ENCODE measurements around the gene SCNN1A. TPM values are rescaled to one million over a fixed set of nuclear protein-coding genes. Genes with fewer than 3 reads are reported as not detected.
A peak's percentile ranks its signal among the peaks of the same experiment; 100 is the strongest.

The SCNN1A gene
- total and polyA plus RNA-seq, 2 donors (not counting 1 experiment from before 2014, with no cell fraction given) = 0.20 TPM; not detected in 1

GRCh38 chr12:6382371-6382770, 7.0 kb upstream of the SCNN1A start:
- Histone ChIP-seq H3K27me3 (replicated peaks in 1 of 4; ENCODE audit: control extremely low read depth in 1 of 4, control insufficient read depth in 3 of 4, insufficient read depth in 4 of 4, low read length in 3 of 4) (peaks cover 0 to 52% (median 20%) of the 10 kb centered on the region in 4 experiments), H3K27ac (ENCODE audit: low read length in 2 of 2) (no peak overlapping the region), H3K9me3 (ENCODE audit: control extremely low read depth in 1 of 3, control insufficient read depth in 2 of 3, insufficient read depth in 1 of 3, low read length in 2 of 3) (peaks cover 0 to 12% (median 0%) of the 10 kb centered on the region in 3 donors), H3K79me2 (ENCODE audit: control insufficient read depth, insufficient read depth, low read length) (no peaks in the 10 kb centered on the region), H3K9ac (ENCODE audit: low read length) (no peak overlapping the region), H3K4me3 (ENCODE audit: control extremely low read depth in 1 of 5, extremely low read depth in 1 of 5, insufficient read depth in 1 of 5, low read depth in 2 of 5, low read length in 4 of 5) (no peak overlapping the region), H3K4me2 (replicated peaks; ENCODE audit: low read depth, low read length, poor library complexity, severe bottlenecking) (no peak overlapping the region), H4K20me1 (ENCODE audit: control insufficient read depth, insufficient read depth, low read length, poor library complexity, severe bottlenecking) (no peaks in the 10 kb centered on the region), H3K36me3 (replicated peaks in 1 of 2; ENCODE audit: control extremely low read depth in 1 of 2, control insufficient read depth in 1 of 2, extremely low read depth in 1 of 2, insufficient read depth in 2 of 2, low read length in 1 of 2) (no peaks in the 10 kb centered on the region), H2AFZ (ENCODE audit: insufficient read depth, low read depth, low read length, poor library complexity, severe bottlenecking) (no peak overlapping the region), H3K4me1 (ENCODE audit: control insufficient read depth in 2 of 2, insufficient read depth in 2 of 2, low read length in 2 of 2) (peaks cover 10 to 17% of the 10 kb centered on the region in 2 donors)
- Mint-ChIP-seq H3K9me3 (ENCODE audit: insufficient read depth) (no peaks in the 10 kb centered on the region), H3K27ac (no peak overlapping the region), H3K27me3 (peaks cover 56% of the 10 kb centered on the region), H3K4me3 (peak overlapping the region; percentile 68), H3K4me1 (peaks cover 6% of the 10 kb centered on the region)
- TF ChIP-seq EZH2 (IDR thresholded peaks at IDR 0.05; ENCODE audit: borderline replicate concordance, insufficient read depth, low read depth, low read length, poor library complexity, severe bottlenecking) = no peak
- no peak for TF ChIP-seq CTCF (IDR thresholded peaks at IDR 0.05)
- CTCF ChIA-PET = no interaction called here
- DNase-seq (no peak), ATAC-seq (ENCODE audit: low read depth) (no peak)
- intact Hi-C loops (cut with micrococcal nuclease) = no loop called here
- WGBS (ENCODE audit: insufficient coverage) = 90% methylated on average over 5 of the region's 7 CpGs
- POLR2A ChIA-PET = no interaction called here

- intact Hi-C loops (cut with micrococcal nuclease) = no loop called here
- Histone ChIP-seq H3K4me1 (ENCODE audit: control insufficient read depth in 2 of 2, insufficient read depth in 2 of 2, low read length in 2 of 2) (peaks cover 10 to 17% of the 10 kb centered on the region in 2 donors), H4K20me1 (ENCODE audit: control insufficient read depth, insufficient read depth, low read length, poor library complexity, severe bottlenecking) (no peaks in the 10 kb centered on the region), H3K9ac (ENCODE audit: low read length) (no peak overlapping the region), H3K27me3 (replicated peaks in 1 of 4; ENCODE audit: control extremely low read depth in 1 of 4, control insufficient read depth in 3 of 4, insufficient read depth in 4 of 4, low read length in 3 of 4) (peaks cover 0 to 68% (median 32%) of the 10 kb centered on the region in 4 experiments), H3K4me3 (ENCODE audit: control extremely low read depth in 1 of 5, extremely low read depth in 1 of 5, insufficient read depth in 1 of 5, low read depth in 2 of 5, low read length in 4 of 5) (no peak overlapping the region), H3K4me2 (replicated peaks; ENCODE audit: low read depth, low read length, poor library complexity, severe bottlenecking) (no peak overlapping the region), H3K9me3 (ENCODE audit: control extremely low read depth in 1 of 3, control insufficient read depth in 2 of 3, insufficient read depth in 1 of 3, low read length in 2 of 3) (peaks cover 0 to 15% (median 0%) of the 10 kb centered on the region in 3 donors), H2AFZ (ENCODE audit: insufficient read depth, low read depth, low read length, poor library complexity, severe bottlenecking) (no peak overlapping the region), H3K27ac (ENCODE audit: low read length in 2 of 2) (no peak overlapping the region), H3K36me3 (replicated peaks in 1 of 2; ENCODE audit: control extremely low read depth in 1 of 2, control insufficient read depth in 1 of 2, extremely low read depth in 1 of 2, insufficient read depth in 2 of 2, low read length in 1 of 2) (no peaks in the 10 kb centered on the region), H3K79me2 (ENCODE audit: control insufficient read depth, insufficient read depth, low read length) (no peaks in the 10 kb centered on the region)
- ChIA-PET CTCF (interaction anchor here (0.6 to 1.5 kb wide), 2 partner anchors 13 to 75 kb away, joined by 3 read pairs; no protein-coding TSS in a partner anchor), POLR2A (no interaction called here)
- Mint-ChIP-seq H3K27ac (no peak overlapping the region), H3K4me1 (peaks cover 6% of the 10 kb centered on the region), H3K4me3 (no peak overlapping the region), H3K27me3 (peaks cover 62% of the 10 kb centered on the region), H3K9me3 (ENCODE audit: insufficient read depth) (no peaks in the 10 kb centered on the region)
- no peak for ATAC-seq (ENCODE audit: low read depth)
- DNase-seq = no peak
- 89% methylated on average over 6 of the region's 14 CpGs for WGBS (ENCODE audit: insufficient coverage)
- TF ChIP-seq EZH2 (IDR thresholded peaks at IDR 0.05; ENCODE audit: borderline replicate concordance, insufficient read depth, low read depth, low read length, poor library complexity, severe bottlenecking) = no peak
- TF ChIP-seq CTCF (IDR thresholded peaks at IDR 0.05) = no peak
Measured at GRCh38 chr12:6380141-6381121, 5.1 kb upstream of the SCNN1A start.

All from B cell (primary cell).